Airway epithelial cell (primary cell): ENCODE data around the gene SMC1A. TPM values are rescaled to one million over a fixed set of nuclear protein-coding genes. Genes with fewer than 3 reads are reported as not detected.

ENCODE experiments used
- total RNA-seq: library from RNA; depleted of rRNA; stranded (reverse); fragments of >200 nt; gene quantifications from 2 replicates; pipeline ENCODE4 v1.2.3, GENCODE V29; 2015

Gene SMC1A
- 44.8 and 67.4 TPM in 2 replicates for total RNA-seq

DNA sequence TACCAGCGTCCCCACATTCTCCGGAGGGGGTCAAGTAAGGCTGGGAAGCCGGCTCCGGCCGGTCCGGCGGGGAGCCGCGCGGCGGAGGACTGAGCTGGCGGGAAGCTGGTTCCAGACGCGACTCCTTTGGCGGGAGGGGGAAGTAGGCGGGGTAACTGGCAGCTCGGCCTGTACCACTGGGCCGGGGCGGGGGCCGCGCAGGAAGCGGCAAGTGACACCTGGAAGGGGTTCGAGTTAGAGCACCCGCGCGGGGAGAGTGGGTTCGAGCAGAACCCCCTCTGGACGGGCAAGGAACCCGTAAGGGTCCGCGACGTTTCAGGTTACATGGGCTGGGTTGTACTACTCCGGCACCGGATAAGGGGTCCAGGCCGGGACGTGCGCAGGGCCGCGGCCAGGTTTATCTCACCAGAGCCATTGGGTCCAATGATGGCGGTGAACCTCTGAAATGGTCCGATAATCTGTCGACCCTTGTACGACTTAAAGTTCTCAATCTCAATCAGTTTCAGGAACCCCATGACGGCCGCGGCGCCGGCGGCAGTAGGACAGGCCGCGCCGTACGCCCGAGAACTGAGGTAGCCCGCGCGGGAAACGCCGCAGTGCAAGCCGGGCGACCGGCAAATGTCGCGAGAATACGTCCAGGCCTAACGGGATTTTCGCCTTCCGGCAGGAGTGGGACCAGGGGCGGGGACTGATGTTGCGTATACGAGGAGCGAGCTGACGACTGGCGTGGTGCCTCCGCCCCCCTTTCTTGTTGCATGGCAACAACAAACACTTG lies at the start of gene SMC1A:
Gene SMC1A, minus strand, starts transcription at position 569 of the 775 bp plus-strand sequence. Its CDS starts 54 bp downstream, at position 515.

GRCh38 chrX:53433651-53434639 lies 11.5 kb upstream of the SMC1A start, which contains the start of gene HSD17B10:
HSD17B10 (minus strand) TSS chrX:53434370; CDS start chrX:53434345, 25 bp downstream.

DNA sequence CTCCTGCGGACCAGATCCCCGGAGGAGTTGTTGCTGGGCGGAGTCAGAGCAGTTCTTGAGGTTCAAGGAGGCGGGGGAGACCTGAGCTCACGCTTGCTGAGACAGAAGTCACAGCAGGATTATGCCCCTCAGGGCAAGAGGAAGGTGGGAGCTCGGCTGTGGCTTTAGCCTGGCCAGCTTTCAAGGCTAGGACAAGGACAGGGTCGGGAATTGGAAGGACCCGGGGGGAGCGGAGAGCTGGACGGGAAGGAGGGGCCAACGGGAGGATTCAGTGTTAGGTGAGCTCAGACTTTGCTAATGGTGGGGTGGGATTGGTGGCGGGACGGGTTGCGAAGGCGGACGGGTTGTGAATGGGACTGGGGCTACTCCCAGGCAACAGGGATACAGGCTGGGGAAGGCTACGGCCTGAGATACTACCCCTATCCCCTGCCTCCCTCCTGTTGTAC lies 430 bp upstream of the SMC1A start, which contains the start of gene RIBC1:
Gene RIBC1, plus strand, starts transcription at position 13 of the 446 bp plus-strand sequence. CDS start 3,404 bp downstream, outside the sequence.

Other genes with a start within 250 kb of the SMC1A start
- gene KDM5C, start 197.4 kb downstream of the SMC1A start, total RNA-seq, result 97.5 and 100 TPM in 2 replicates
- 4.2 and 10.3 TPM in 2 replicates for gene IQSEC2, start 141.1 kb downstream of the SMC1A start, total RNA-seq
- gene RIBC1, start 219 bp upstream of the SMC1A start, total RNA-seq, result 0.74 and 1.5 TPM in 2 replicates
- gene HSD17B10, start 11.7 kb upstream of the SMC1A start, total RNA-seq, result 105 and 114 TPM in 2 replicates